Measurements from ENCODE around the gene ZC3H14.
"Not testable (repeated sequence)": the region's sequence is repeated elsewhere in the genome, so short reads cannot be mapped to it uniquely, and the experiment has no call there.

Gene ZC3H14

DNA sequence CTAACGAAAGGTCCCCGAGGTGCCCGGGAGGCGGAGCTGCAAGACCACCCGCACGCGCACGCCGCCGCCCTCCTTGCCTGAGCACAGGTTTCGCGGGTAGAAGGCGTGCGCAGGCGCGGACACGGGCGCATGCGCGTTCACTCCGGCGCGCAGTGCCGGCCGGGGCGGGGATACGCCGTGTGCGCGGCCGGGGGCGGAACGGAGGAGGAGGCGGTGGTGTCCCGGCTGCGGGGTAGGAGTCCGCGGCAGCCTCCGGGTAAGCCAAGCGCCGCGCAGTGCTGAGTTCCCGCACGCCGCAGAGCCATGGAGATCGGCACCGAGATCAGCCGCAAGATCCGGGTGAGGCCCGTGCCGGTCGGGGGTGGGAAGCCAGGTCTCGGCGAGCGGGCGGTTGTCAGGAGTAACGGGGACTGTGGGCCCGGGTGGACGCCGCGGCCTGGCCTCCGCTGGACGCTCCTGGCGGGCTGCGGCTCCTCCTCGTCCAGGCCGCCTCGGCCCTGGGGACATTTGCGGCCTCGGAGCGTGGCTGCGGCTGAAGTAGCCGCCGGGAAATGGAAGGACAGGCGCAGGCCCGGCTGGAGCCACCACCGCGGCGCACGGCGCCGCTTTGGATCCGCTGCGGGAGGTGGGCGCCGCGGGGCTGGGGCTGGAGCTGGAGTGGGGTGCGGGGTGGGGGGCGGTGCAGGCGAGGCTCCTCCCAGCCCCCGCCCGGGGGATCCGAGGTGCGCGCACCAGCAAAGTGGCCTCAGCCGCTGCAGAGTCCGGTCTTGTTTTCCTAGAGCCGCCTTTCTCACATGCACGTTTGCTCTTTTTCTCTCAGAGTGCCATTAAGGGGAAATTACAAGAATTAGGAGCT, at the start of gene ZC3H14:
Gene ZC3H14 (plus strand): TSS at position 207 of the 856 bp plus-strand sequence. CDS start 97 bp downstream, at position 304.
- peak; percentile 85 for DNase-seq (ENCODE audit: low spot score)

- no peak for DNase-seq (ENCODE audit: low spot score)
Observed at GRCh38 chr14:88515499-88516221, 47.2 kb upstream of the ZC3H14 start.

DNA sequence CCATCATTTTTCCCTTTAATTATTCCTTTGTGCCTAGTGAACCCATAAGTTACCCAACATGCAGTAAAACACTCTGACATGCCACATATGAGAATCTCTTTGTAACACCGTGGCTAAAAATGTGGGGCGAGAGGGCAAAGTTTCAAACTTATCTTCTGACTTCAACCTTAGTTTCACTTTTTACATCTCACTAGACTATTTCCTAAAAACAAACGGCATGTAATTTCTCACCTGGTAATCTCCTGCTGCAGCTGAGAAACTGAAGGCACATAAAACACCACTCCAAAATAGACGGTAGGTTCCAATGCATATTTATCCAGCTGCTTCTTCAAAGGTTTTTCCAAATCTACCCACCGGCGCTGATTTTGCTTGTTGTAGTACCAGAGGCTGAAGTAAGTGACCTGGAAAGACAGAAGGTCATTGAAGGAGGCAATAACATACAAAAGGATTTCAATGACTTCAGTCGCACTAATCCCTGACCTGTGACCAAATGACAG, 45.9 kb upstream of the ZC3H14 start:
- no peak for DNase-seq (ENCODE audit: low spot score)

DNA sequence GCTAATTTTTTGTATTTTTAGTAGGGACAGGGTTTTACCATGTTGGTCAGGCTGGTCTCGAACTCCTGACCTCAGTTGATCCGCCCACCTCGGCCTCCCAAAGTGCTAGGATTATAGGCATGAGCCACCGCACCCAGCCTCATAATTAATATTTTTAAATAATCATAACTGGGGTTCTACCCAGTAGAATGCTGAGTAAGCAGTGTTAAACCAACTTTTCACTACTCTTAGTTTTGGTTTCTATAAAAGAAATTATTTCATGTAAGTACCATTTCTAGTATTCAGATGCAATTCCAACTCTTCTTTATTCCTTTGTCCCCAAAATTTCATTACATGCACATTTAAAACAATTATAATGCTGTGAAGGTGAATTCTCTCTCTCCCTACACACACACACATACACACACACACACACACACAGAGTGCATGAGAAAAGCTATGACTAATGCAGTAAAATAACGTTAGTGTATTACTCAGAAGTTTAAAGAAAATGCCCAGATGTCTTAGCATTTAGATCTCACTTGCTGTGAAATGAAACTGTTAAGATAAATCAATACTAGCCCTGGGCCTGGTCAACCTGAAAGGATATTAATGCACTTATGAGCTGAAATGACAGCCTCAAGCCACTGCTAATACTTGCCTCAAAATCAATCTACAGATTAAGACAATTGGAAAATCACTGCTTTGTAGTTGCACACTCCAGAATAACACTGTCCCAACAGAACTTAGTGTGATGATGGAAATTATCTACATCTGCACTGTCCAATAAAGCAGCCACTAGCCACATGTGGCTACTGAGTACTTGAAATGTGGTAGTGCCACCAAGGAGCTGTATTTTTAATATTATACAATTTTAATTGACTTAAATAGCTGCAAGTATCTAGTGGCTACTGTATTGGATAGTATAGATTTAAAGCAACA, 44.0 kb upstream of the ZC3H14 start:
- no peak for DNase-seq (ENCODE audit: low spot score)

DNA sequence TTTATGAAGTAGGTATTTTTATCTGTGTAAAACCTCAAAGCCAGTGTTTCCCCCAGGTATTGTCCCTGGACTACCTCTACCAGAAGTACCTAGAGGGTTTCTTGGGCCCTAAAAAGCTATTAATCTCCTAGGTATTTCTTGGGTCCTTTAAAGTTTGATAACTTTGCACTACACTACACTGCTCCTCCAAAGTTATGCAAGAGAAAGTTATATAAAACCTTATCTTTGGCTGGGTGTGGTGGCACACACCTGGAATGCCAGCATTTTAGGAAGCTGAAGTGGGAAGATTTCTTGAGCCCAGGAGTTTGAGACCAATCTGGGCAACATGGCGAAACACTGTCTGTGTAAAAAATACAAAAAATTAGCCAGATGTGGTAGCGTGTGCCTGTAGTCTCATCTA, 42.9 kb upstream of the ZC3H14 start:
- no peak for DNase-seq (ENCODE audit: low spot score)

DNA sequence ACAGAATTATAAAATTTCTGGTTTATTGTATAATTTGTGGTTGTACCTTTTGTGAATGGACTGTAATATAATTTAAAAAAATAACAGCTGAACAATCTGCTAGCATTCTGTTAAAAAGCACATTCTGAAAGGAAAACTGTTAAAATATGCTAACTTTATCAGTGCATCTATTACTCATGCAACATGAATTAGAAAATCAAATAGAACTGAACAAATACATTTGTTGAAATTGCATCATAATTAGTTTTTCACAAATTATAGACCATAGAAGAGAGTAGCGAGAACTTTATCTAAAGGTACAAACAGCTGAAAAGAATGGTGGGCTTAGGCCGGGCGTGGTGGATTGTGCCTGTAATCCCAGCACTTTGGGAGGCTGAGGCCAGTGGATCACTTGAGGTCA, 41.0 kb upstream of the ZC3H14 start:
- DNase-seq (ENCODE audit: low spot score): no peak

GRCh38 chr14:88522393-88522792, 40.4 kb upstream of the ZC3H14 start:
- no peak for DNase-seq (ENCODE audit: low spot score)

- DNase-seq (ENCODE audit: low spot score): not testable (repeated sequence)
Observed at GRCh38 chr14:88529889-88530288, 32.9 kb upstream of the ZC3H14 start.

GRCh38 chr14:88533064-88533602, 29.7 kb upstream of the ZC3H14 start:
- no peak for DNase-seq (ENCODE audit: low spot score)

DNA sequence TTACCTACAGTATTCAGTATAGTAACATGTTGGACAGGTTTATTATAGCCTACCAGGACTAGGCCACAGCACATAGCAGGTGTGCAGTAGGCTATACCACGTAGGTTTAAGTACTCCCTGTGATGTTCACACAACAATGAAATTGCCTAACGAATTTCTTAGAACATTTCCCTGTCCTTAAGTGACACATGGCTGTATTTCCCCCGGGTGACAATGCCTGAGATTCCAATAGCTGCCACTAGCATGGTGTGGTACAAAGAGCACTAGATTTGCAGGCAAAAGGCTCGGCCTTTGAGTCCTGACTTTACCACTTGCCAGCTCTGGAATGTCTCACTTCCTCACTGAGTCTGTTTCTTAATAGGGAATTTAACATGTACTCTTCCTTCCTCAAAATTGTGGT, 27.7 kb upstream of the ZC3H14 start:
- DNase-seq (ENCODE audit: low spot score): no peak

DNA sequence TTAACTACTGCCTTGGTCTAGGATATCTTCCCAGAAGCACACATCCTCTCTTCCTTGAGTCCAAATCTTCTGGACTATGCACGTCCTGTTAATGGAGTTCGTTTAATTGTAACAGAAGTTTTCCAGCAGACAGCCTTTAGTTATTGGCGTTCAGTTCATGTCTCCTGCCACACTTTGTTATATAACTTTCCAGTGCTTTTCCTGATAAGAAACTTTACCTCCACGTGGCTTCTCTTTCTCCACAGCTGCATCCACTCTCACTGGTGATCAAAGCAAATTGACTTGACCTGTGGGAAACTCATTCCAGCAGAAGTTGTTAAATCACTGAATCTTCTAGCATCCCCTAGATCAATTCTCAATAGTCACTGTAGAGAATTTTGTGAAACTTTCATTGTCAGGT, 27.0 kb upstream of the ZC3H14 start:
- DNase-seq (ENCODE audit: low spot score): no peak

- DNase-seq (ENCODE audit: low spot score): no peak
Observed at GRCh38 chr14:88541324-88541723, 21.5 kb upstream of the ZC3H14 start.

DNA sequence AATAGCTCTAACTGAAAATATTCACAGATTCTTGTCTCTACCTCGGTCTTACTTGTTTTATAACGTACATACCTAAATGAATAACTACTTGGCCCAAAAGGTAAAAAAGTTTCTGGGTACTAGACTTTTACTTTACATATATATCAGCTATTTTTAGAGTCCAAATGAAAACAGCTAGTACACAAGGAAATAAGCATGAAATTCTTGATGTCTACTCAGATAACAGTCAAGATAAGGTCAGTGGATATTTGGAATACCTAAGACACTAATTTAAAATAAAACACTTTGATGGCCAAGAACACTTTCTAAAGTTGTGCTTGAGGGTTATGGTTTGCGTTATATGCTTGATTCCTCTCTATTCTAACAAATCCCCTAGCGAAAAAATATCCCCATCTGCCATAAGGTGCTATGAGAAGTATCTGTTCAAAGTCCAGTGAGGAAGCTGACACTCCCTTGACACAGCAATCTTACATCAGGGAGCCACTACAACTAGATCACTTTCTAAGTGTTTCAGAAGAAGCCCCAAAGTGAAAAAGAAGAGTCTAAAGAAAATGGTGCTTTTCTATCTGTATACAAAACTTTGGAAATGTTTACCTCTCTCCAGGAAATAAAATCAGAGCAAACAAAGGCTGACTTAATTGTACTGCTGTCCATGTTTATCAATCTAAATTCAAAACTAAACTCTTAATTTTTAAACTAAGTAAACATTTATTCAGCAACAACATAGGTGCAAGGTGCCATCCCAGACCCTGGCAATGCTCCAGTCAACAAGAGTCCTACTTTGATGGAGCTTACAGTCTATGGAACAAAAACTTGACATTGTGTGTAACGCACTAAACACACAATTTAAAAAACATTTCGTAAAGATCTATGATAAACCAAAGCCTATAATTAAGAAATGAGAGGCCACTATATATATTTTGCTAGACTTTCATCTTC, 19.7 kb upstream of the ZC3H14 start:
- no peak for DNase-seq (ENCODE audit: low spot score)

DNA sequence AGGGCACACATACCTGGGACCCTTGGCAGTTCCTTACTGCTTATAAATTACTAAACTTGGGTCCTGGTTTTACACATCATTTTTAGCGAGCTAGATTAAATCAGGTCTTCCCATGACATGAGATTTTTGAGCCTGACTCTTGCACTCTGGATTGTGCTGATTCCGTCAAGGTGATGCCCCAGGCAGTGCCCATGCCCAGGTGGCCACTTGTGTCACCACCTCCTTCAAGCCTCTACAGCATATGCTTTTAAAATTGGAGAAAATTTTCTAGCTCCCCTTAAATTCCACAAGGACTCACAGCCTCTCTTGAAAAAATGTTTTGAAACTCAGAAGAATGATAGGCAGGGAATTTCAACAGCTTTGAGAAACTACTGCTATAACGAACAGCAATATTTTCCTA, 17.6 kb upstream of the ZC3H14 start:
- DNase-seq (ENCODE audit: low spot score): no peak

DNA sequence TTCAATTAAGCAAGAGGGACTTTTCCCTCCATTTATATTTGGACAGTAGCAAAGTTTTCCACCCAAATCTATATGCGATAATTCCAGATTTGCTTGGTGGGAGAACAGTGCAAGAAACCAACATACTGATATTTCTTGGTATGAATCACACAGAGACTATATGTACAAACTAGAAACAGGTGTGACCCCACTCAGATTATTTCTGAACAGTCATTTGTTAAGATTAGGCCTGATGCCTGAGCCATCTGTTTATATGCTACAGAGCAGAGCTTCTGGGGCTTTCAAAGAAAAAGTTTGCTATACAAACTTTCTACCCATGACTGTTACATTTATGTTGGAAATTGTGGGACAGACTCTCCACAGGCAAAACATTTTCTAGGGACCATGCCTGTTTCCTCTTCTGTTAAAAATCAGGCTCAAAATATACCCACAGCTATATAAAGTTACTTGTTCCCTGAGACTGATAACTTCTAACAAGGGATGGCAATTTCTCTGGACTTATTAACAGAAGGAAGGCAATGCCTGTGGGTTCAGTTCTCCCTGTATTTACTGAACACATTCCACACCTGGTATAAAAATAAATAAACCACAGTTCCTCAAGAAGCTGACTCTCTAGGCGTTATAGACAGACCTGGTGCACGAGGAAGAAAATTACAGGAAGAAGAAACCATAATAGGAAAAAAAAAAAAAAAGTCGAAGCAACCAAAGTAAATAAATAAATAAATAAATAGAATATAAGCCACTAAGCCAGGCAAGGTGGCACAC, 16.0 kb upstream of the ZC3H14 start:
- no peak for DNase-seq (ENCODE audit: low spot score)

- no peak for DNase-seq (ENCODE audit: low spot score)
Observed at GRCh38 chr14:88547386-88547780, 15.5 kb upstream of the ZC3H14 start.

- DNase-seq (ENCODE audit: low spot score): no peak
Observed at GRCh38 chr14:88550078-88550477, 12.8 kb upstream of the ZC3H14 start.

GRCh38 chr14:88551094-88551870, 11.6 kb upstream of the ZC3H14 start:
- no peak for DNase-seq (ENCODE audit: low spot score)

DNA sequence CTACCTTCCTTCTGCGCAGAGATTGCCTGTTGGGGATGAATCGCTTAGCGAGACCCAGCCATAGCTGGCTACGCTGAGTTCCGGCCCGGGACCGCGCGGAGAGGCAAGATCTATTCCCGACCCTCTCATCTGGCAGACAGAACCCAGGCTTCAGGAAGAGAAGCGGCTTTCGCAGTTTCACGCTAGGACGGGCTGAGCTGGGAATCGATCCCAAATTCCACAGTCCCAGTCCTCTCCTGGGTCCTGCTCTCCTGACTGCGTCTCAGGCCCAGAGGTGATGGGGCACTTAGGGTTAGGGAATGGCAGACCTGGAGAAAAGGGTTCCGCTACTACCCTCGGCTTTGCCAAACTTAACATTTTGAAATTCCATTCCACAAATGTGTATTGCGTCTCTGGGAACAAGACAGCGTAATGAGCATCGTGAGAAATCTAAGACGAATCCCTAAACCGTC, 10.8 kb upstream of the ZC3H14 start:
- DNase-seq (ENCODE audit: low spot score): no peak
